ENCODE measurements around the gene ANKRD17.

- TF ChIP-seq POLR2AphosphoS5 (IDR thresholded peaks at IDR 0.05) (peak in 2 of 3 donors; percentile 3 to 17), CTCF (IDR thresholded peaks at IDR 0.05) (no peak)
These were observed 189.9 kb downstream of the ANKRD17 start for GRCh38 chr4:73068491-73069337.

Data from transverse colon (tissue), 4 donors.